Osteoblast (primary cell): Measurements from ENCODE around the gene PRSS12. TPM values are rescaled to one million over a fixed set of nuclear protein-coding genes. Genes with fewer than 3 reads are reported as not detected.

Source experiments
- DNase-seq: peaks from one replicate; pipeline ENCODE4 v3.0.0; 2011; ENCODE audit warnings: low spot score, mixed read lengths; ENCODE audit not compliant: insufficient read length; ENCODE audit errors: missing footprints
- H2AFZ ChIP-seq: 2 replicates; pipeline ENCODE4 v1.6.0; 2011; ENCODE audit warnings: mild to moderate bottlenecking, low read length
- H3K27ac ChIP-seq: 2 replicates; pipeline ENCODE4 v1.5.1; 2011; ENCODE audit warnings: mild to moderate bottlenecking, low read depth, low read length, moderate library complexity
- H3K27me3 ChIP-seq: 2 replicates; pipeline ENCODE4 v1.6.0; 2012; ENCODE audit warnings: mild to moderate bottlenecking, control low read depth, inconsistent platforms, low read length, moderate library complexity; ENCODE audit not compliant: insufficient read depth
- H3K36me3 ChIP-seq: 2 replicates; pipeline ENCODE4 v1.5.1; 2011; ENCODE audit warnings: mild to moderate bottlenecking, low read length, control low read depth, moderate library complexity; ENCODE audit not compliant: insufficient read depth
- H3K4me1 ChIP-seq: 2 replicates; pipeline ENCODE4 v1.5.1; 2011; ENCODE audit warnings: mild to moderate bottlenecking, low read length, control low read depth, moderate library complexity; ENCODE audit not compliant: insufficient read depth
- H3K4me2 ChIP-seq: 2 replicates; pipeline ENCODE4 v1.6.0; 2011; ENCODE audit warnings: mild to moderate bottlenecking, low read length; ENCODE audit not compliant: insufficient read depth
- H3K4me3 ChIP-seq: fragments of 200-600 bp; sonication (generic); 3 replicates; pipeline ENCODE4 v1.5.1; 2012; ENCODE audit warnings: mild to moderate bottlenecking, low read length, inconsistent platforms; ENCODE audit not compliant: insufficient read depth
- H3K79me2 ChIP-seq: 2 replicates; pipeline ENCODE4 v1.6.0; 2012; ENCODE audit warnings: mild to moderate bottlenecking, low read length, control low read depth, inconsistent platforms; ENCODE audit not compliant: insufficient read depth
- H3K9me3 ChIP-seq: 2 replicates; pipeline ENCODE4 v1.5.1; 2011; ENCODE audit warnings: low read depth, low read length, control low read depth
- H4K20me1 ChIP-seq: 2 replicates; pipeline ENCODE4 v1.6.0; 2012; ENCODE audit warnings: mild to moderate bottlenecking, low read length, control low read depth; ENCODE audit not compliant: insufficient read depth
- total RNA-seq: library from RNA; depleted of rRNA; stranded (reverse); fragments of >200 nt; gene quantifications from 2 replicates; pipeline ENCODE4 v1.2.3, GENCODE V29; 2012
- TF ChIP-seq, protein P1 (sequence below): IDR thresholded peaks from 2 replicates; pipeline ENCODE4 v1.5.1; 2011; ENCODE audit warnings: mild to moderate bottlenecking, low read depth, low read length, moderate library complexity; ENCODE audit errors: extremely low read depth

Gene PRSS12
- total RNA-seq, 1 donor, result 9.4 TPM

DNA sequence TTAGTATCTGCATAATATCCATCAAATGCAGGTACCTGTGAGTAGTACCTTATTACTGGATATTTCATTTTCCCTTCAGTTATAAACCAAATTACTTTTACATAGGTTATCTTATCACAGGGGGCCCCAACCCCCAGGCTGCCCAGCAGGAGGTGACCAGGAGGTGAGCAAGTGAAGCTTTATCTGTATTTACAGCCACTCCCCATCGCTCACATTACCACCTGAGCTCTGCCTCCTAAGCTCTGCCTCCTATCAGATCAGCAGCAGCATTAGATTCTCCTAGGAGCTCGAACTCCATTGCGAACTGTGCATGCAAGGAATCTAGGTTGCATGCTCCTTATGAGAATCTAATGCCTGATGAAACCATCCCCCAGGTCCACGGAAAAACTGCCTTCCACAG lies 6.3 kb downstream of the PRSS12 start:
- Histone ChIP-seq H3K79me2 (peaks cover 57% of the 10 kb centered on the region), H4K20me1 (no peaks in the 10 kb centered on the region), H3K36me3 (no peaks in the 10 kb centered on the region), H3K4me3 (no peak overlapping the region), H3K4me1 (peaks cover 14% of the 10 kb centered on the region), H2AFZ (no peak overlapping the region), H3K4me2 (no peak overlapping the region), H3K27ac (no peak overlapping the region), H3K9me3 (no peaks in the 10 kb centered on the region), H3K27me3 (no peaks in the 10 kb centered on the region)
- no peak for DNase-seq
- TF ChIP-seq, protein P1, sequence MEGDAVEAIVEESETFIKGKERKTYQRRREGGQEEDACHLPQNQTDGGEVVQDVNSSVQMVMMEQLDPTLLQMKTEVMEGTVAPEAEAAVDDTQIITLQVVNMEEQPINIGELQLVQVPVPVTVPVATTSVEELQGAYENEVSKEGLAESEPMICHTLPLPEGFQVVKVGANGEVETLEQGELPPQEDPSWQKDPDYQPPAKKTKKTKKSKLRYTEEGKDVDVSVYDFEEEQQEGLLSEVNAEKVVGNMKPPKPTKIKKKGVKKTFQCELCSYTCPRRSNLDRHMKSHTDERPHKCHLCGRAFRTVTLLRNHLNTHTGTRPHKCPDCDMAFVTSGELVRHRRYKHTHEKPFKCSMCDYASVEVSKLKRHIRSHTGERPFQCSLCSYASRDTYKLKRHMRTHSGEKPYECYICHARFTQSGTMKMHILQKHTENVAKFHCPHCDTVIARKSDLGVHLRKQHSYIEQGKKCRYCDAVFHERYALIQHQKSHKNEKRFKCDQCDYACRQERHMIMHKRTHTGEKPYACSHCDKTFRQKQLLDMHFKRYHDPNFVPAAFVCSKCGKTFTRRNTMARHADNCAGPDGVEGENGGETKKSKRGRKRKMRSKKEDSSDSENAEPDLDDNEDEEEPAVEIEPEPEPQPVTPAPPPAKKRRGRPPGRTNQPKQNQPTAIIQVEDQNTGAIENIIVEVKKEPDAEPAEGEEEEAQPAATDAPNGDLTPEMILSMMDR, result no peak

- H2AFZ ChIP-seq, result peak overlapping the region; percentile 28
- no peak overlapping the region for H3K4me3 ChIP-seq
- no peak overlapping the region for H3K27ac ChIP-seq
- no peak for DNase-seq
- H3K79me2 ChIP-seq, result peaks cover 63% of the 10 kb centered on the region
- TF ChIP-seq, protein P1, result no peak
- H4K20me1 ChIP-seq, result no peaks in the 10 kb centered on the region
- no peaks in the 10 kb centered on the region for H3K27me3 ChIP-seq
- H3K36me3 ChIP-seq, result no peaks in the 10 kb centered on the region
- no peak overlapping the region for H3K4me2 ChIP-seq
- H3K9me3 ChIP-seq, result no peaks in the 10 kb centered on the region
- peaks cover 8% of the 10 kb centered on the region for H3K4me1 ChIP-seq
Observed at GRCh38 chr4:118345813-118346212, 7.0 kb downstream of the PRSS12 start.

DNA sequence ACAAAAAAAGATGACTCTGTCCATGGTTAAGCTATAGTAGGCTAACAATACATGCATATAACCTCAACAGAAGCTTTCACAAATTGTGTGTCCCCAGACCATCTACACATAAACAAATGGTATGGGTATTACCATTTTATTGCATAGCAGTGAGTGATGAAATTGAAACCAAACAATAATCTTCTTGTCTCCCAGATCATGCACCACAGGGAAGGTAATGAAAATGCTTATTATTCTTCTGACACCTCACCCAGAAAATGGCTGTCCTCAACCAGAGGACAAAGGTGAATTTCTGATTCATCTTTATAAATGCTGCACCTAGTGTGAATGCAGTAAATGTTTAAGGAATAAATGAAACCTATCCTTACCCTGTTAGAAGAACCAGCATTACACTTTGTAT lies 8.0 kb downstream of the PRSS12 start:
- no peak overlapping the region for H2AFZ ChIP-seq
- no peaks in the 10 kb centered on the region for H3K27me3 ChIP-seq
- DNase-seq, result no peak
- no peak overlapping the region for H3K4me3 ChIP-seq
- no peak overlapping the region for H3K27ac ChIP-seq
- H3K79me2 ChIP-seq, result peaks cover 61% of the 10 kb centered on the region
- no peaks in the 10 kb centered on the region for H3K9me3 ChIP-seq
- H3K4me2 ChIP-seq, result no peak overlapping the region
- no peaks in the 10 kb centered on the region for H4K20me1 ChIP-seq
- TF ChIP-seq, protein P1, result no peak
- peaks cover 18% of the 10 kb centered on the region for H3K4me1 ChIP-seq
- no peaks in the 10 kb centered on the region for H3K36me3 ChIP-seq

DNA sequence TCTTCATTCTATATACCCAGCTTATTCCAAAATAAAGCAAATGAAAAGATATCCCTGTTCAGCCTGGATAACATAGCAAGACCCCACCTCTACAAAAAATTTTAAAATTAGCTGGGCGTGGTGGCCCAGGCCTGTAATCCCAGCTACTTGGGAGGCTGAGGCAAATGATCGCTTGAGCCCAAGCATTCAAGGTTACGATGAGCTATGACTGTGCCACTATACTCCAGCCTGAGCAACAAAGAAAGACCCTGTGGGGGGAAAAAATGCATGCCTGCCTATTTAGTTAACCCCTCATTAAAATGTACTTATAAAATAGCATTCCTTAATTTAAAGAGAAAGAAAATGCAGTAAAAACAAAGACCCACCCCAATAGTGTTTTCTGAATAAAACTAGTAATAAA lies 9.3 kb downstream of the PRSS12 start:
- no peak overlapping the region for H2AFZ ChIP-seq
- H3K79me2 ChIP-seq, result peaks cover 56% of the 10 kb centered on the region
- H4K20me1 ChIP-seq, result no peaks in the 10 kb centered on the region
- TF ChIP-seq, protein P1, result no peak
- H3K27ac ChIP-seq, result no peak overlapping the region
- peaks cover 30% of the 10 kb centered on the region for H3K4me1 ChIP-seq
- H3K36me3 ChIP-seq, result no peaks in the 10 kb centered on the region
- no peak overlapping the region for H3K4me3 ChIP-seq
- H3K27me3 ChIP-seq, result no peaks in the 10 kb centered on the region
- H3K9me3 ChIP-seq, result no peaks in the 10 kb centered on the region
- H3K4me2 ChIP-seq, result no peak overlapping the region
- no peak for DNase-seq
